K562 (cell line): ENCODE data around the gene FAM90A1. TPM values are rescaled to one million over a fixed set of nuclear protein-coding genes. Genes with fewer than 3 reads are reported as not detected.
A peak's percentile ranks its signal among the peaks of the same experiment; 100 is the strongest.
"Not testable (repeated sequence)": the region's sequence is repeated elsewhere in the genome, so short reads cannot be mapped to it uniquely, and the experiment has no call there.

Experiments
- ATAC-seq: fragments of 200-7000 bp; cut with Tn5 transposase; 3 replicates; pipeline ENCODE4 v1.9.1; 2020; ENCODE audit warnings: moderate library complexity
- BruUV-seq: library from RNA; stranded (reverse); fragments of 400-500 nt; replicated peaks from 2 replicates; lab custom pipeline; 2021; lab: Mats Ljungman, UMichigan
- CTCF ChIA-PET: fragments of 300-600 bp; formaldehyde crosslinking; extraction: SDS; loops from one replicate; lab custom pipeline; 2021; ENCODE audit warnings: low intra/inter-chr PET ratio; lab: Yijun Ruan, JAX
- POLR2A ChIA-PET: fragments of 300-600, 350-650 bp; sonication (Branson Sonifier 250); formaldehyde crosslinking; extraction: SDS; loops from one replicate; lab custom pipeline; 2021; ENCODE audit warnings: antibody characterized with exemption, inconsistent platforms; lab: Yijun Ruan, JAX
- DNase-seq, 4 experiments: peaks; one replicate each; pipeline versions ENCODE4 v3.0.0 to v3.0.0-alpha.2; 2011 to 2018; ENCODE audit warnings: low spot score in 3 of 4, mixed read lengths in 3 of 4; ENCODE audit errors: extremely low read depth in 1 of 4
- FAIRE-seq: peaks from 2 replicates; lab custom pipeline; 2011; peaks lifted over from hg19 to GRCh38; lab: Jason Lieb, UNC
- H2AFZ ChIP-seq: 2 replicates; pipeline ENCODE4 v1.6.0; 2011; ENCODE audit warnings: low read depth, low read length, control low read depth, inconsistent platforms
- H3K27ac ChIP-seq: fragments of 200-600 bp; 3 replicates; pipeline ENCODE4 v1.8.0; 2011; ENCODE audit warnings: low read depth, mild to moderate bottlenecking, control low read depth, inconsistent platforms, low read length, moderate library complexity, mixed read lengths; ENCODE audit errors: extremely low read depth
- H3K27me3 ChIP-seq, 2 experiments: fragments of 300-600 bp in 1 of 2; 2 replicates in 1 of 2; 3 replicates in 1 of 2; pipeline versions ENCODE4 v1.6.0 to v1.8.0; 2011; ENCODE audit warnings: inconsistent platforms in 2 of 2, low read length in 2 of 2, mild to moderate bottlenecking in 1 of 2, mixed read lengths in 1 of 2, moderate library complexity in 1 of 2; ENCODE audit not compliant: control insufficient read depth in 2 of 2, insufficient read depth in 2 of 2
- H3K36me3 ChIP-seq: fragments of 300-600 bp; 3 replicates; pipeline ENCODE4 v1.8.0; 2011; ENCODE audit warnings: mild to moderate bottlenecking, low read length, inconsistent platforms; ENCODE audit not compliant: control insufficient read depth, insufficient read depth
- H3K4me1 ChIP-seq, 2 experiments: fragments of 200-600 bp in 1 of 2; replicated peaks in 1 of 2; 2 replicates in 1 of 2; 3 replicates in 1 of 2; pipeline versions ENCODE4 v1.5.1 to v1.8.0; 2011; ENCODE audit warnings: inconsistent platforms in 2 of 2, low read length in 2 of 2, mild to moderate bottlenecking in 1 of 2, mixed read lengths in 1 of 2, moderate library complexity in 1 of 2; ENCODE audit not compliant: control insufficient read depth in 2 of 2, insufficient read depth in 2 of 2
- H3K4me2 ChIP-seq: 2 replicates; pipeline ENCODE4 v1.6.1; 2011; ENCODE audit warnings: low read length, control low read depth, inconsistent platforms, mixed read lengths; ENCODE audit not compliant: insufficient read depth
- H3K4me3 ChIP-seq: fragments of 200-600 bp; sonication (generic), shearing (Covaris generic); 2 replicates; pipeline ENCODE4 v1.5.1; 2016; ENCODE audit warnings: control low read depth, inconsistent platforms
- H3K79me2 ChIP-seq: fragments of 200-600 bp; 3 replicates; pipeline ENCODE4 v1.8.0; 2011; ENCODE audit warnings: low read length, inconsistent platforms; ENCODE audit not compliant: control insufficient read depth, insufficient read depth
- H3K9ac ChIP-seq, 2 experiments: 2 replicates each; pipeline versions ENCODE4 v1.6.0 to v1.6.1; 2011; ENCODE audit warnings: low read depth in 2 of 2, low read length in 2 of 2, control low read depth in 1 of 2, inconsistent platforms in 1 of 2, mild to moderate bottlenecking in 1 of 2, mixed read lengths in 1 of 2; ENCODE audit not compliant: insufficient read depth in 1 of 2
- H3K9me1 ChIP-seq: one replicate; pipeline ENCODE4 v1.6.0; 2011; ENCODE audit warnings: inconsistent platforms, mild to moderate bottlenecking, low read length, moderate library complexity; ENCODE audit not compliant: control insufficient read depth, insufficient read depth
- H3K9me3 ChIP-seq: replicated peaks from 2 replicates; pipeline ENCODE4 v1.5.1; 2011; ENCODE audit warnings: low read depth, low read length, inconsistent platforms; ENCODE audit not compliant: control insufficient read depth, insufficient read depth
- H4K20me1 ChIP-seq: replicated peaks from 2 replicates; pipeline ENCODE4 v1.6.1; 2011; ENCODE audit warnings: low read length, inconsistent platforms, mixed read lengths; ENCODE audit not compliant: control insufficient read depth, insufficient read depth
- NFIC ChIP-seq: fragments of 450-650 bp; IDR thresholded peaks from 2 replicates; pipeline ENCODE4 v1.6.1; 2017; ENCODE audit warnings: mild to moderate bottlenecking, inconsistent platforms
- PKNOX1 ChIP-seq: fragments of 450-650 bp; IDR thresholded peaks from 2 replicates; pipeline ENCODE4 v1.6.1; 2016
- WGBS: fragments of 100-300 bp; shearing (Covaris generic); methylation state at CpG from one replicate; pipeline ENCODE4 v1.1.6; 2016; ENCODE audit warnings: low coverage, mixed read lengths; ENCODE audit not compliant: insufficient coverage; ENCODE audit errors: missing lambda C conversion rate; 5-methylcytosine and 5-hydroxymethylcytosine counted together
- in situ Hi-C: fragments of 300-500 bp; cut with MboI; formaldehyde crosslinking; loops from 4 replicates; pipeline ENCODE4 v1.15.0; 2018; ENCODE audit warnings: inconsistent platforms, mixed read lengths
- intact Hi-C: fragments of 100-400 bp; cut with micrococcal nuclease; formaldehyde crosslinking; loops from 2 replicates; pipeline ENCODE4 v1.14.2; 2022
- polyA plus RNA-seq, 8 experiments: library from polyadenylated mRNA; depleted of rRNA in 4 of 8; stranded (reverse) in 5 of 8; unstranded in 3 of 8; fragments of >200 nt; fragmentation: Nextera tagmentation in 2 of 8; fragmentation: Illumina TruSeq in 1 of 8; extraction: Ambion mirVana in 2 of 8; extraction: Trizol in 1 of 8; gene quantifications; 2 replicates each; pipeline versions ENCODE4 v1.2.1 to v1.2.3, GENCODE V29; 2011 to 2014; ENCODE audit warnings: inconsistent platforms in 1 of 8, missing spikeins in 1 of 8
- total RNA-seq, 7 experiments: library from RNA; depleted of rRNA in 6 of 7; stranded (reverse); fragments of >200 nt in 6 of 7; fragmentation: Illumina TruSeq in 2 of 7; extraction: Trizol in 2 of 7; gene quantifications; 2 replicates each; pipeline versions ENCODE4 v1.2.1 to v1.2.3, GENCODE V29; 2011 to 2021; ENCODE audit warnings: low replicate concordance in 1 of 7

Gene FAM90A1
- total and polyA plus RNA-seq, 9 of the 15 experiments (the other 6 are each of a cell fraction or from before 2014, with no cell fraction given) = 0.01 to 0.16 (median 0.04) TPM; not detected in 4

- H2AFZ ChIP-seq, H3K27me3 ChIP-seq, H3K79me2 ChIP-seq, POLR2A ChIA-PET, FAIRE-seq, ATAC-seq, DNase-seq, H3K27ac ChIP-seq, H3K4me2 ChIP-seq, BruUV-seq, H3K9ac ChIP-seq, in situ Hi-C loops, H4K20me1 ChIP-seq, H3K9me3 ChIP-seq, H3K4me3 ChIP-seq, H3K36me3 ChIP-seq, intact Hi-C loops, H3K4me1 ChIP-seq, CTCF ChIA-PET, H3K9me1 ChIP-seq: not testable (repeated sequence)
- TF ChIP-seq NFIC (peak; percentile 66), PKNOX1 (peak; percentile 47; the same call in 1 of the 2 replicates)
- 2% methylated on average over 10 of the region's 14 CpGs for WGBS
Observed at GRCh38 chr12:8261111-8261554, 33.7 kb upstream of the FAM90A1 start.

- in situ Hi-C loops, H3K9ac ChIP-seq, DNase-seq, CTCF ChIA-PET, H3K27me3 ChIP-seq, H3K4me1 ChIP-seq, intact Hi-C loops, H4K20me1 ChIP-seq, H2AFZ ChIP-seq, H3K36me3 ChIP-seq, H3K4me2 ChIP-seq, BruUV-seq, H3K9me3 ChIP-seq, H3K79me2 ChIP-seq, H3K27ac ChIP-seq, H3K9me1 ChIP-seq, H3K4me3 ChIP-seq, ATAC-seq, FAIRE-seq: not testable (repeated sequence)
- POLR2A ChIA-PET = interaction anchor here (0.6 kb wide), 1 partner anchor 167 kb away, joined by 3 read pairs; no protein-coding TSS in a partner anchor
- WGBS = 2% methylated on average over 4 of the region's 5 CpGs
Observed at GRCh38 chr12:8256356-8256755, 28.9 kb upstream of the FAM90A1 start.
